Measurements from ENCODE around the gene METTL9. TPM values are rescaled to one million over a fixed set of nuclear protein-coding genes. Genes with fewer than 3 reads are reported as not detected.

METTL9 gene
- total RNA-seq, 1 donor from 2014 or later = 175 TPM

DNA sequence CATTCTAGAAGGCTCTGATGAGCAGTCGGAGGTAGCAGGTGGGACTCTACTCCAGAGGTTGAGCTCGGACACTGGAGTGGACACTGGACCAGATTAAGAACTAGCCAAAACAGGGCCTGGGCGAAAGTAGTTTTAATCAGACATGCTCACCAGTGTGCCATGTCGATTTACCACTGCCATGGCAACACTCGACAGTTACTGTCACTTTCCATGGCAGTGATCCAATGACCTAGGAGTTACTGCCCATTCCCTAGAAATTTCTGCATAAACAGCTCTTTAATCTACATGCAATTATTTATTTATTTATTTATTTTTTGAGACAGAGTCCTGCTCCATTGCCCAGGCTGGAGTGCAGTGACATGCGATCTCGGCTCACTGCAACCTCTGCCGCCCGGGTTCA is 7.2 kb upstream of the METTL9 start:
- Mint-ChIP-seq H3K27me3 (ENCODE audit: low read depth) (peaks cover 9% of the 10 kb centered on the region), H3K4me3 (no peak overlapping the region), H3K36me3 (ENCODE audit: low read depth) (no peaks in the 10 kb centered on the region), H3K4me1 (no peaks in the 10 kb centered on the region), H3K9me3 (no peaks in the 10 kb centered on the region), H3K27ac (ENCODE audit: unreplicated experiment) (no peak overlapping the region)
- DNase-seq (ENCODE audit: low read depth, low spot score) = no peak
- TF ChIP-seq, protein P1, sequence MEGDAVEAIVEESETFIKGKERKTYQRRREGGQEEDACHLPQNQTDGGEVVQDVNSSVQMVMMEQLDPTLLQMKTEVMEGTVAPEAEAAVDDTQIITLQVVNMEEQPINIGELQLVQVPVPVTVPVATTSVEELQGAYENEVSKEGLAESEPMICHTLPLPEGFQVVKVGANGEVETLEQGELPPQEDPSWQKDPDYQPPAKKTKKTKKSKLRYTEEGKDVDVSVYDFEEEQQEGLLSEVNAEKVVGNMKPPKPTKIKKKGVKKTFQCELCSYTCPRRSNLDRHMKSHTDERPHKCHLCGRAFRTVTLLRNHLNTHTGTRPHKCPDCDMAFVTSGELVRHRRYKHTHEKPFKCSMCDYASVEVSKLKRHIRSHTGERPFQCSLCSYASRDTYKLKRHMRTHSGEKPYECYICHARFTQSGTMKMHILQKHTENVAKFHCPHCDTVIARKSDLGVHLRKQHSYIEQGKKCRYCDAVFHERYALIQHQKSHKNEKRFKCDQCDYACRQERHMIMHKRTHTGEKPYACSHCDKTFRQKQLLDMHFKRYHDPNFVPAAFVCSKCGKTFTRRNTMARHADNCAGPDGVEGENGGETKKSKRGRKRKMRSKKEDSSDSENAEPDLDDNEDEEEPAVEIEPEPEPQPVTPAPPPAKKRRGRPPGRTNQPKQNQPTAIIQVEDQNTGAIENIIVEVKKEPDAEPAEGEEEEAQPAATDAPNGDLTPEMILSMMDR (conservative IDR thresholded peaks at IDR 0.05) = no peak

DNA sequence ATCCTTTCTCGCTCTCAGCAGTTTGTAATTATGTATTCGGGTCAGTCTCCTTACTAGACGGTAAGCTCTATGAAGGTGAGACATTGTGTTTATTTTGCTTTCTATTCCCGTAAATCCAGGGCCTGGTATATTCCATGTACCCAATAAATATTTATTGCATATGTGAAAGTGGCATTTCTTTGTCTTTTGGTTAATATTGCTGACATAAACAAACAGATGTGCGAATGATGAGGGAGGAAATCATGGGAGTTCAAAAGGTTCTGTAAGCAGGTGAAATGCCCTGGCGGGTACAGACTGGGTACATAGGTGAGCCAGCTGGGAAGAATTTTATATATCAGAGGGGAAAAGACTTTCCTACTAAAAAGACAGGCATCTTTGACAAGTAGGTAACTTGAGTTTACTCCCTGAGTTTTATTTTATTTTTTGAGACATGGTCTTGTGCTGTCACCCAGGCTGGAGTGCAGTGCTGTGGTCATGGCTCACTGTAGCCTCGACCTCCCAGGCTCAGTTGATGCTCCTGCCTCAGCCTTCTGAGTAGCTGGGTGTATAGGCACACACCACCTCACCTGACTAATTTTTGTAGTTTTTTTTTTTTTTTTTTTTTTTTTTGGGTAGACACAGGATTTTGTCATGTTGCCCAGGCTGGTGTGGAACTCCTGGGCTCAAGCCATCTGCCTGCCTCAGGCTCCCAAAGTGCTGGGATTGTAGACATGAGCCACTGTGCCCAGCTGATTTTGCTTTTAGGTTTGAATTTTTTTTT is 5.7 kb upstream of the METTL9 start:
- DNase-seq (ENCODE audit: low read depth, low spot score) = no peak
- H3K27ac Mint-ChIP-seq (ENCODE audit: unreplicated experiment) = no peak overlapping the region
- peaks cover 8% of the 10 kb centered on the region for H3K4me1 Mint-ChIP-seq
- no peaks in the 10 kb centered on the region for H3K9me3 Mint-ChIP-seq
- no peaks in the 10 kb centered on the region for H3K36me3 Mint-ChIP-seq (ENCODE audit: low read depth)
- no peak overlapping the region for H3K4me3 Mint-ChIP-seq
- TF ChIP-seq, protein P1 (conservative IDR thresholded peaks at IDR 0.05) = no peak
- peaks cover 7% of the 10 kb centered on the region for H3K27me3 Mint-ChIP-seq (ENCODE audit: low read depth)

DNA sequence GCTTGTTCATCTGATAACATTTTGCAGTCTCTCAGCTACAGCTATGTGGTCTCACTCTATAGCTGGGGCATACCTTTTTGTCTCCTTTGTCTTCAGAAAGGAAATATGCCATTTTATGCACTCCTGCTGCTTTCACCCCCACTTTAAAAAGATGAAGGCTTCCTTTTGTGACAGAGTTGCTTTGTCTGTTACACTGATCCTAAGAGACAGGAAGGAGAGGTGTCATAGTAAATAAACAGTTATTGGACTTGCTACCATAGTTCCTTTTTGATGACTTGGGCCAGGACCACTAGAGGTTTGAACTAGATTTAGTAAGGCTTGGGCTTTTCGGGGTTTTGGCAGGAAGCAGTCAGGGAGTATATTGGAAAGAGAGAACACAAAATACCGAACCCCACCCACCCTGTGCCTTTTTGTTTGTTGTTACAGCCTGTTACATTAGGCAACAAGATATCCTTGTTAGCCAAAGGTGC is 1.8 kb upstream of the METTL9 start:
- TF ChIP-seq, protein P1 (conservative IDR thresholded peaks at IDR 0.05) = no peak
- peaks cover 33% of the 10 kb centered on the region for H3K4me1 Mint-ChIP-seq
- H3K27ac Mint-ChIP-seq (ENCODE audit: unreplicated experiment) = peak overlapping the region; percentile 2
- H3K9me3 Mint-ChIP-seq = no peaks in the 10 kb centered on the region
- peak overlapping the region; percentile 89 for H3K4me3 Mint-ChIP-seq
- H3K36me3 Mint-ChIP-seq (ENCODE audit: low read depth) = no peaks in the 10 kb centered on the region
- H3K27me3 Mint-ChIP-seq (ENCODE audit: low read depth) = peaks cover 6% of the 10 kb centered on the region
- no peak for DNase-seq (ENCODE audit: low read depth, low spot score)

DNA sequence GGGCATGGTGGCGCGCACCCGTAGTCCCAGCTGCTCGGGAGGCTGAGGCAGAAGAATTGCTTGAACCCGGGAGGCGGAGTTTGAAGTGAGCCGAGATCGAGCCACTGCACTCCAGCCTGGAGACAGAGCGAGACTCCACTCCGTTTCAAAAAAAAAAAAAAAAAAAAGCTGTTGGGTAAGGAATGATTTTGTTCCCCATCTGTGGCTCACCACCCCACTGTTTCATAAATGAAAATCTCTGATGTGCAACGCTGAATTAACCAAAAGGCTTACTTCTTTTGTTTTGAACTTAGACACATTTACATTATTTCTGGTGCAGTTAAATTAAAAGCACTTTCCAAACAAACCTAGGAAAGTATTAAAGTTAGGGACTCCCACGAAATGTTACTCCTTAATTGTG is 1.2 kb upstream of the METTL9 start:
- peaks cover 6% of the 10 kb centered on the region for H3K27me3 Mint-ChIP-seq (ENCODE audit: low read depth)
- H3K27ac Mint-ChIP-seq (ENCODE audit: unreplicated experiment) = no peak overlapping the region
- no peak for DNase-seq (ENCODE audit: low read depth, low spot score)
- H3K4me3 Mint-ChIP-seq = peak overlapping the region; percentile 89
- no peaks in the 10 kb centered on the region for H3K36me3 Mint-ChIP-seq (ENCODE audit: low read depth)
- TF ChIP-seq, protein P1 (conservative IDR thresholded peaks at IDR 0.05) = no peak
- H3K9me3 Mint-ChIP-seq = no peaks in the 10 kb centered on the region
- H3K4me1 Mint-ChIP-seq = peaks cover 35% of the 10 kb centered on the region

DNA sequence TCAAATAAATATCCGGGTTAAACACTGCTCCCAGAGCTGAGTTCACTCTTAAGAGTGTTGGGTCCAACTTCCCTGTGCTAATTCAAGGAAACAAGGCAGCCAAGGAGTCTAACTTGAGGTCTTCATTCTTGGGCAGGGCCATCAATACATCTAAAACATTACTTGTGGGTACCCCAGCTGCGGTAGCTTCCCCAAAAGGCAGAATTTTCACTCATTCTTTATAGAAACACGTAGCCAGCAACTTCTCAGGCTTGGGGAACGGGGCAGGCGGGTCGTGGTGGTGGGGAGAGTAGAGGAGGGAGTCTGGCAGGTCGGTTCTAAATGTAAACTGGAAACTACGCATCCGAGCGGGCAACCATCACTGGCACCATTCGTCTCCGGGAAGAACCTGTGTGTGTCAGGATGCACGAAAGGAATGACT is 666 bp upstream of the METTL9 start:
- Mint-ChIP-seq H3K9me3 (no peaks in the 10 kb centered on the region), H3K4me3 (peak overlapping the region; percentile 89), H3K27ac (ENCODE audit: unreplicated experiment) (peak overlapping the region; percentile 95), H3K27me3 (ENCODE audit: low read depth) (peaks cover 3% of the 10 kb centered on the region), H3K36me3 (ENCODE audit: low read depth) (no peaks in the 10 kb centered on the region), H3K4me1 (peaks cover 40% of the 10 kb centered on the region)
- peak; percentile 19 for DNase-seq (ENCODE audit: low read depth, low spot score)
- TF ChIP-seq, protein P1 (conservative IDR thresholded peaks at IDR 0.05) = no peak
